ENCODE results near the gene GABRR2.

DNA sequence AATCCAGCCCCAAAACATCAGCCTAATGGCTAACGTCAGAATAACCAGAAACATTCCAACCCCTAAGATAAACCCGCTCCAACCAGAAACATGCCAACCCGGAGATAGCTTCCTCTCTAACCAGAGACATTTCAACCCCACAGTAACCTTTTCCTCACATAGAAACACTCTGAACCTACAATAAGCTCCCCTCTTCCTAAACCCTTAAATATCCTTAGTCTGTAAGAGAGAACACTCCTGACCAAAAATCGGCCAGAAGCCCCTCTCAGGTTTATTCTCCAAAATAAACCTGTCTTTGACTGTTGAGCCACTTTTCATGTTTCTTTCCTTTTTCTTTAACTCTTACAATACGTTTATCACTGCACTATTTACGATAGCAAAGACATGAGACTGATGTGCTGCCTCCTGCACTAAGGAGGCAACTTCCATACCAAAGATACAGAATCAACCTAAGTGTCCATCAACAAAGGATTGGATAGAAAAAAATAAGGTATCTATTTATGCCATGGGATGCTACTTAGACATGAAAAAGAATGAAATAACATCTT, 5.0 kb upstream of the GABRR2 start:
- TF ChIP-seq, protein P1, sequence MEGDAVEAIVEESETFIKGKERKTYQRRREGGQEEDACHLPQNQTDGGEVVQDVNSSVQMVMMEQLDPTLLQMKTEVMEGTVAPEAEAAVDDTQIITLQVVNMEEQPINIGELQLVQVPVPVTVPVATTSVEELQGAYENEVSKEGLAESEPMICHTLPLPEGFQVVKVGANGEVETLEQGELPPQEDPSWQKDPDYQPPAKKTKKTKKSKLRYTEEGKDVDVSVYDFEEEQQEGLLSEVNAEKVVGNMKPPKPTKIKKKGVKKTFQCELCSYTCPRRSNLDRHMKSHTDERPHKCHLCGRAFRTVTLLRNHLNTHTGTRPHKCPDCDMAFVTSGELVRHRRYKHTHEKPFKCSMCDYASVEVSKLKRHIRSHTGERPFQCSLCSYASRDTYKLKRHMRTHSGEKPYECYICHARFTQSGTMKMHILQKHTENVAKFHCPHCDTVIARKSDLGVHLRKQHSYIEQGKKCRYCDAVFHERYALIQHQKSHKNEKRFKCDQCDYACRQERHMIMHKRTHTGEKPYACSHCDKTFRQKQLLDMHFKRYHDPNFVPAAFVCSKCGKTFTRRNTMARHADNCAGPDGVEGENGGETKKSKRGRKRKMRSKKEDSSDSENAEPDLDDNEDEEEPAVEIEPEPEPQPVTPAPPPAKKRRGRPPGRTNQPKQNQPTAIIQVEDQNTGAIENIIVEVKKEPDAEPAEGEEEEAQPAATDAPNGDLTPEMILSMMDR (IDR thresholded peaks at IDR 0.05; ENCODE audit: low read depth, low read length, missing input control), result no peak
- TF ChIP-seq MAX (IDR thresholded peaks at IDR 0.05), result no peak
- no peak for TF ChIP-seq GABPA (IDR thresholded peaks at IDR 0.05 in 1 of 2, conservative IDR thresholded peaks at IDR 0.05 in 1 of 2)
- no peak for TF ChIP-seq REST (IDR thresholded peaks at IDR 0.05)
- no peak for TF ChIP-seq JUND (IDR thresholded peaks at IDR 0.05)
